WI38 (cell line): ENCODE data around the gene GGPS1.
"Not testable (repeated sequence)": the region's sequence is repeated elsewhere in the genome, so short reads cannot be mapped to it uniquely, and the experiment has no call there.

Experiments
- H3K4me3 ChIP-seq: 2 replicates; pipeline ENCODE4 v1.5.1; 2011; ENCODE audit warnings: low read depth, mild to moderate bottlenecking, control low read depth, low read length
- CTCF ChIP-seq: IDR thresholded peaks from 2 replicates; pipeline ENCODE4 v1.5.1; 2012; ENCODE audit warnings: low read depth, mild to moderate bottlenecking, control low read depth, low read length

The GGPS1 gene

GRCh38 chr1:235307158-235308124 lies 20.9 kb upstream of the GGPS1 start:
- no peak for TF ChIP-seq CTCF

GRCh38 chr1:235309206-235309605 lies 19.2 kb upstream of the GGPS1 start:
- not testable (repeated sequence) for H3K4me3 ChIP-seq

More at GRCh38 chr1:235307158-235308124, 20.9 kb upstream of the GGPS1 start:
- H3K4me3 ChIP-seq, result no peak overlapping the region

GRCh38 chr1:235313262-235313661 lies 15.1 kb upstream of the GGPS1 start:
- TF ChIP-seq CTCF, result no peak
- no peak overlapping the region for H3K4me3 ChIP-seq

GRCh38 chr1:235313931-235314678 lies 14.3 kb upstream of the GGPS1 start:
- no peak for TF ChIP-seq CTCF
- no peak overlapping the region for H3K4me3 ChIP-seq

GRCh38 chr1:235315173-235315572 lies 13.2 kb upstream of the GGPS1 start:
- no peak for TF ChIP-seq CTCF
- H3K4me3 ChIP-seq, result no peak overlapping the region

GRCh38 chr1:235315735-235316134 lies 12.6 kb upstream of the GGPS1 start:
- no peak overlapping the region for H3K4me3 ChIP-seq
- TF ChIP-seq CTCF, result no peak

GRCh38 chr1:235317168-235317567 lies 11.2 kb upstream of the GGPS1 start:
- TF ChIP-seq CTCF, result no peak
- no peak overlapping the region for H3K4me3 ChIP-seq
